PC-9 (cell line): ENCODE results near the gene CNGB1. TPM values are rescaled to one million over a fixed set of nuclear protein-coding genes. Genes with fewer than 3 reads are reported as not detected.
"Not testable (repeated sequence)": the region's sequence is repeated elsewhere in the genome, so short reads cannot be mapped to it uniquely, and the experiment has no call there.

Experiments used
- BruUV-seq: library from RNA; stranded (reverse); fragments of 400-500 nt; replicated peaks from 2 replicates; lab custom pipeline; 2021; lab: Mats Ljungman, UMichigan
- CTCF ChIA-PET: fragments of 300-600 bp; sonication (Branson Sonifier 250); formaldehyde crosslinking; loops from one replicate; lab custom pipeline; 2022; ENCODE audit warnings: antibody characterized with exemption; lab: Charles Lee
- POLR2A ChIA-PET: fragments of 300-600 bp; sonication (Branson Sonifier 250); formaldehyde crosslinking; loops from one replicate; lab custom pipeline; 2022; ENCODE audit warnings: antibody characterized with exemption; ENCODE audit not compliant: unreplicated experiment; lab: Charles Lee
- DNase-seq, 2 experiments: peaks; one replicate each; pipeline versions ENCODE4 v3.0.0 to v3.0.0-alpha.2; 2015 to 2022; ENCODE audit warnings: mixed read lengths in 1 of 2
- H2AFZ ChIP-seq: fragments of 200-600 bp; sonication (generic); 2 replicates; pipeline ENCODE4 v1.8.1; 2017; ENCODE audit warnings: antibody characterized with exemption
- H3F3A ChIP-seq: fragments of 200-600 bp; sonication (generic); 2 replicates; pipeline ENCODE4 v1.8.1; 2017; ENCODE audit warnings: antibody characterized with exemption, mild to moderate bottlenecking, low read depth; ENCODE audit not compliant: insufficient read depth
- H3K27ac ChIP-seq: fragments of 200-600 bp; sonication (generic); 2 replicates; pipeline ENCODE4 v1.6.1; 2016; ENCODE audit warnings: mixed run types
- H3K27me3 ChIP-seq: fragments of 200-600 bp; sonication (generic); 2 replicates; pipeline ENCODE4 v1.6.1; 2016; ENCODE audit warnings: low read depth, mixed run types; ENCODE audit not compliant: insufficient read depth
- H3K36me3 ChIP-seq: fragments of 200-600 bp; sonication (generic); 2 replicates; pipeline ENCODE4 v1.6.1; 2016; ENCODE audit warnings: low read depth, mixed run types
- H3K4me1 ChIP-seq: fragments of 200-600 bp; sonication (generic); replicated peaks from 2 replicates; pipeline ENCODE4 v1.6.1; 2016; ENCODE audit warnings: mixed run types; ENCODE audit not compliant: insufficient read depth
- H3K4me2 ChIP-seq: fragments of 200-600 bp; sonication (generic); 2 replicates; pipeline ENCODE4 v1.6.1; 2017; ENCODE audit warnings: mixed run types
- H3K4me3 ChIP-seq: fragments of 200-600 bp; sonication (generic); 2 replicates; pipeline ENCODE4 v1.6.1; 2016; ENCODE audit warnings: mixed run types
- H3K79me2 ChIP-seq: fragments of 200-600 bp; sonication (generic); 2 replicates; pipeline ENCODE4 v1.6.1; 2017; ENCODE audit warnings: low read depth, mixed run types
- H3K9me2 ChIP-seq: fragments of 200-600 bp; sonication (generic); 2 replicates; pipeline ENCODE4 v1.8.1; 2017; ENCODE audit warnings: mild to moderate bottlenecking; ENCODE audit not compliant: insufficient read depth
- H3K9me3 ChIP-seq: fragments of 200-600 bp; sonication (generic); 2 replicates; pipeline ENCODE4 v1.8.1; 2016; ENCODE audit warnings: low read depth; ENCODE audit not compliant: insufficient read depth
- H4K20me1 ChIP-seq: fragments of 200-600 bp; sonication (generic); 2 replicates; pipeline ENCODE4 v1.8.1; 2017; ENCODE audit not compliant: insufficient read depth
- EZH2 ChIP-seq: fragments of 200-600 bp; sonication (generic); IDR thresholded peaks from 2 replicates; pipeline ENCODE4 v1.8.0; 2017; ENCODE audit warnings: antibody characterized with exemption, low read depth
- intact Hi-C: fragments of 100-400 bp; cut with micrococcal nuclease; formaldehyde crosslinking; loops from one replicate; pipeline ENCODE4 v1.10.0; 2022; ENCODE audit not compliant: unreplicated experiment
- total RNA-seq: library from RNA; stranded (reverse); gene quantifications from 2 replicates; pipeline ENCODE4 v1.2.3, GENCODE V29; 2021
- TF ChIP-seq, protein P1 (sequence below): fragments of 200-600 bp; sonication (generic); conservative IDR thresholded peaks from 2 replicates; pipeline ENCODE4 v1.6.1; 2017; ENCODE audit warnings: mixed run types, antibody characterized with exemption, mild to moderate bottlenecking, moderate library complexity

CNGB1 gene
- total RNA-seq, 1 experiment from 2014 or later: 1.1 TPM

DNA sequence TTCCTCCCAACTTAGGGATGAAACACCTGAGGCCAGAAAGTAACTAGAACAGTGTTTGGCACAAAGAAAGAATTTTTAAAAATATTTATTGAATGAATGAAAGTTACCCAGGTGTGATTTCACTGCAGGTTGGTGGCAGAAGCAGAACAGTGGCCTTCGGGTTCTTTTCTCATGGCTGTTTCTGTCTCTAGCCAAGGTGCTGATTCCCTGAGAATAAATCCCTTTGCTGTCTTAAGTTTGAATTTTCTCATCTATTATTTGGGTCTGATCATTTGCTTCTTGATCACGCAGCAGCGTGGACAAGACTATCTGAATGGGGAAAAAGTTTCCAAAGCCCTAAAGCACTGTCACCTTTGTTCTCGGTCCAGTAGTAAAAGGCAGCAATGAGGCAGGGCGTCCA lies 95.6 kb downstream of the CNGB1 start:
- Histone ChIP-seq H3K9me3 (no peaks in the 10 kb centered on the region), H2AFZ (no peak overlapping the region), H3K9me2 (no peaks in the 10 kb centered on the region), H3K4me3 (no peak overlapping the region), H3K4me2 (no peak overlapping the region), H3K4me1 (peaks cover 20% of the 10 kb centered on the region), H3K27me3 (no peaks in the 10 kb centered on the region), H3K36me3 (no peaks in the 10 kb centered on the region), H3F3A (peaks cover 12% of the 10 kb centered on the region), H3K27ac (no peak overlapping the region), H4K20me1 (no peaks in the 10 kb centered on the region), H3K79me2 (no peaks in the 10 kb centered on the region)
- ChIA-PET CTCF (no interaction called here), POLR2A (no interaction called here)
- intact Hi-C loops: no loop called here
- no TSS peak for BruUV-seq
- DNase-seq: no peak
- TF ChIP-seq EZH2: no peak
- TF ChIP-seq, protein P1, sequence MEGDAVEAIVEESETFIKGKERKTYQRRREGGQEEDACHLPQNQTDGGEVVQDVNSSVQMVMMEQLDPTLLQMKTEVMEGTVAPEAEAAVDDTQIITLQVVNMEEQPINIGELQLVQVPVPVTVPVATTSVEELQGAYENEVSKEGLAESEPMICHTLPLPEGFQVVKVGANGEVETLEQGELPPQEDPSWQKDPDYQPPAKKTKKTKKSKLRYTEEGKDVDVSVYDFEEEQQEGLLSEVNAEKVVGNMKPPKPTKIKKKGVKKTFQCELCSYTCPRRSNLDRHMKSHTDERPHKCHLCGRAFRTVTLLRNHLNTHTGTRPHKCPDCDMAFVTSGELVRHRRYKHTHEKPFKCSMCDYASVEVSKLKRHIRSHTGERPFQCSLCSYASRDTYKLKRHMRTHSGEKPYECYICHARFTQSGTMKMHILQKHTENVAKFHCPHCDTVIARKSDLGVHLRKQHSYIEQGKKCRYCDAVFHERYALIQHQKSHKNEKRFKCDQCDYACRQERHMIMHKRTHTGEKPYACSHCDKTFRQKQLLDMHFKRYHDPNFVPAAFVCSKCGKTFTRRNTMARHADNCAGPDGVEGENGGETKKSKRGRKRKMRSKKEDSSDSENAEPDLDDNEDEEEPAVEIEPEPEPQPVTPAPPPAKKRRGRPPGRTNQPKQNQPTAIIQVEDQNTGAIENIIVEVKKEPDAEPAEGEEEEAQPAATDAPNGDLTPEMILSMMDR: no peak

GRCh38 chr16:57873218-57873617 lies 97.7 kb downstream of the CNGB1 start:
- Histone ChIP-seq H4K20me1 (no peaks in the 10 kb centered on the region), H3K4me3 (no peak overlapping the region), H3K4me1 (peaks cover 21% of the 10 kb centered on the region), H3K36me3 (no peaks in the 10 kb centered on the region), H3K79me2 (no peaks in the 10 kb centered on the region), H3F3A (peaks cover 12% of the 10 kb centered on the region), H3K9me2 (no peaks in the 10 kb centered on the region), H3K27me3 (no peaks in the 10 kb centered on the region), H3K9me3 (no peaks in the 10 kb centered on the region), H3K27ac (no peak overlapping the region), H2AFZ (no peak overlapping the region), H3K4me2 (no peak overlapping the region)
- ChIA-PET POLR2A (no interaction called here), CTCF (no interaction called here)
- intact Hi-C loops: no loop called here
- TF ChIP-seq, protein P1: no peak
- TF ChIP-seq EZH2: no peak
- no peak for DNase-seq
- BruUV-seq: no TSS peak

- DNase-seq, H3K27me3 ChIP-seq, CTCF ChIA-PET, H3K9me3 ChIP-seq, BruUV-seq, H4K20me1 ChIP-seq, H3K27ac ChIP-seq, H2AFZ ChIP-seq, H3K36me3 ChIP-seq, H3K9me2 ChIP-seq, H3K79me2 ChIP-seq, H3K4me2 ChIP-seq, POLR2A ChIA-PET, intact Hi-C loops, H3K4me3 ChIP-seq: not testable (repeated sequence)
- peaks cover 12% of the 10 kb centered on the region for H3F3A ChIP-seq
- H3K4me1 ChIP-seq: peaks cover 21% of the 10 kb centered on the region
Measured at GRCh38 chr16:57872764-57873163, 98.2 kb downstream of the CNGB1 start.

GRCh38 chr16:57871456-57871855 lies 99.5 kb downstream of the CNGB1 start:
- H3K9me3 ChIP-seq: no peaks in the 10 kb centered on the region
- H3K27me3 ChIP-seq: no peaks in the 10 kb centered on the region
- POLR2A ChIA-PET: no interaction called here
- no peak for TF ChIP-seq EZH2
- TF ChIP-seq, protein P1: no peak
- no TSS peak for BruUV-seq
- no peak overlapping the region for H3K4me3 ChIP-seq
- DNase-seq: peak in 1 of 2 experiments; percentile 82
- peaks cover 14% of the 10 kb centered on the region for H3F3A ChIP-seq
- H3K36me3 ChIP-seq: no peaks in the 10 kb centered on the region
- H4K20me1 ChIP-seq: no peaks in the 10 kb centered on the region
- no peak overlapping the region for H2AFZ ChIP-seq
- H3K4me2 ChIP-seq: peak overlapping the region; percentile 27
- CTCF ChIA-PET: interaction anchor here (0.6 to 1.0 kb wide), 2 partner anchors 76 to 225 kb away, joined by 5 read pairs; no protein-coding TSS in a partner anchor
- no peaks in the 10 kb centered on the region for H3K79me2 ChIP-seq
- H3K27ac ChIP-seq: peak overlapping the region; percentile 76
- intact Hi-C loops: no loop called here
- H3K9me2 ChIP-seq: no peaks in the 10 kb centered on the region
- peaks cover 28% of the 10 kb centered on the region for H3K4me1 ChIP-seq
